ENCODE measurements around the gene PLEKHH3. TPM values are rescaled to one million over a fixed set of nuclear protein-coding genes. Genes with fewer than 3 reads are reported as not detected.

Gene PLEKHH3
- total and polyA plus RNA-seq, 10 of the 15 experiments (the other 5 are each of a cell fraction or from before 2014, with no cell fraction given) = 0.31 to 38.0 (median 11.0) TPM

DNA sequence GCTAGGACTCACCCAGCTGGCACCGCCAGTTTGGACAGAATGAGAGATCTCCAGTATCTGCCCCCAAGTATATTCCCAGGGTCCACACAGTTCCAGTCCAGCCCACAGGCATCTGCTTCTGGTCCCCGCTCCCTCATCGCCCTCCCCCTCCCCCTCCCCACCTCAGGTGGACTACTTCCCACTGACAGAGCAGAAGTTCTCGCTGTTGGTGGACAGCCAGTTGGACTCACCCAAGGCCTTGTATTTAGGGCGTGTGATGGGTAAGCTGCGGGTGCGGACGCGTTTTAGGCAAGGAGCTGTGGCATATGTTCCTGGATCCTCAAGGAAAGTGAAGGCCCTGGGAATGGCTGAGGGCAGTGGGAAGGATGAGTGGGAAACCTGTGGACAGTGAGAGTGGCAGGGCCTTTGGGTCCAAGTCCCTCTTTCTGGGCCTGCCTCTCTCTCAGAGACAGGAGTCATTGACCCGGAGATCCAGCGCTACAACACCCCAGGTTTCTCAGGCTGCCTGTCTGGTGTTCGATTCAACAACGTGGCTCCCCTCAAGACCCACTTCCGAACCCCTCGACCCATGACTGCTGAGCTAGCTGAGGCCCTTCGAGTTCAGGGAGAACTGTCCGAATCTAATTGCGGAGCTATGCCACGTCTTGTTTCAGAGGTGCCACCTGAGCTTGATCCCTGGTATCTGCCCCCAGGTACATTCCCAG lies 20.5 kb upstream of the PLEKHH3 start (continued):
- TF ChIP-seq POLR2AphosphoS5 (IDR thresholded peaks at IDR 0.05; ENCODE audit: low read length) = no peak
- TF ChIP-seq LARP7 (IDR thresholded peaks at IDR 0.05) = no peak
- no peak for TF ChIP-seq CBX5 (IDR thresholded peaks at IDR 0.05; ENCODE audit: low read depth)
- no peak for TF ChIP-seq GATAD2B (conservative IDR thresholded peaks at IDR 0.05; ENCODE audit: low read depth)

- CTCF ChIA-PET = no interaction called here
Observed at GRCh38 chr17:42695500-42695899, 18.7 kb upstream of the PLEKHH3 start.

More at GRCh38 chr17:42695500-42695899, 18.7 kb upstream of the PLEKHH3 start:
- in situ Hi-C loops (cut with MboI) (no loop called here), intact Hi-C loops (cut with micrococcal nuclease; ENCODE audit: unreplicated experiment) (no loop called here)
- ATAC-seq (no peak), FAIRE-seq (no peak), DNase-seq (ENCODE audit: low read depth, low spot score) (no peak)
- no peak overlapping the region for H3K9ac ChIP-seq (ENCODE audit: control insufficient read depth, insufficient read depth, low read length)
- POLR2A ChIA-PET = interaction anchor here (0.6 to 1.1 kb wide), 3 partner anchors 29 to 108 kb away, joined by 3 read pairs; no protein-coding TSS in a partner anchor
- SMC1A ChIA-PET (ENCODE audit: uncharacterized antibody, unreplicated experiment) = no interaction called here
- peaks cover 20 to 34% of the 10 kb centered on the region in 2 experiments for H3K36me3 ChIP-seq (ENCODE audit: control insufficient read depth in 2 of 2, insufficient read depth in 2 of 2, low read length in 1 of 2)
- no peak overlapping the region for H3K4me3 ChIP-seq
- WGBS (ENCODE audit: insufficient coverage, insufficient replicate concordance, low lambda C conversion rate, missing lambda C conversion rate) = 98% methylated on average over 20 of the region's 20 CpGs
- no peaks in the 10 kb centered on the region for H3K9me3 ChIP-seq (replicated peaks; ENCODE audit: control insufficient read depth, insufficient read depth, low read length)
- RAD21 ChIA-PET (ENCODE audit: unreplicated experiment) = interaction anchor here (0.6 kb wide), 1 partner anchor 987 kb away, joined by 3 read pairs; no protein-coding TSS in a partner anchor
- no peaks in the 10 kb centered on the region for H3K79me2 ChIP-seq (ENCODE audit: control insufficient read depth, insufficient read depth, low read length)
- no peaks in the 10 kb centered on the region for H3K27me3 ChIP-seq (replicated peaks in 1 of 2; ENCODE audit: control insufficient read depth in 2 of 2, insufficient read depth in 2 of 2, low read length in 1 of 2)
- TF ChIP-seq SIN3A (IDR thresholded peaks at IDR 0.05; ENCODE audit: low read depth, low read length) (no peak), CBFB (IDR thresholded peaks at IDR 0.05; ENCODE audit: low read depth) (no peak), EED (IDR thresholded peaks at IDR 0.05; ENCODE audit: low read depth) (no peak), GABPA (IDR thresholded peaks at IDR 0.05; ENCODE audit: low read depth) (no peak), SPI1 (IDR thresholded peaks at IDR 0.05; ENCODE audit: borderline replicate concordance, insufficient read depth, low read depth, low read length) (no peak), BMI1 (IDR thresholded peaks at IDR 0.05; ENCODE audit: borderline replicate concordance) (no peak), NR2C1 (IDR thresholded peaks at IDR 0.05) (no peak)
- no peak overlapping the region for H3K4me2 ChIP-seq (ENCODE audit: control insufficient read depth, insufficient read depth)
- H2AFZ ChIP-seq (ENCODE audit: control insufficient read depth, low read depth, low read length) = no peak overlapping the region
- no peaks in the 10 kb centered on the region for H3K4me1 ChIP-seq (ENCODE audit: control insufficient read depth, insufficient read depth, low read length)
- BruUV-seq (replicated peaks) = no TSS peak
- H4K20me1 ChIP-seq (ENCODE audit: control insufficient read depth, insufficient read depth) = no peaks in the 10 kb centered on the region
- no peak overlapping the region for H3K27ac ChIP-seq (ENCODE audit: control insufficient read depth, insufficient read depth)
